ENCODE data around the gene VIPR2. TPM values are rescaled to one million over a fixed set of nuclear protein-coding genes. Genes with fewer than 3 reads are reported as not detected.

Gene VIPR2
- 0.63 TPM for total RNA-seq

GRCh38 chr7:159144758-159145489 is at the start of gene VIPR2:
Gene VIPR2, minus strand, starts transcription at chr7:159144867. Its CDS starts 96 bp downstream, at chr7:159144771.

